Parathyroid adenoma (tissue), 2 donors: ENCODE measurements around the gene C1orf174.

Experiments
- H2AFZ ChIP-seq: fragments of 300-600 bp; sonication (generic); one replicate; pipeline ENCODE4 v1.7.0; 2017; ENCODE audit warnings: antibody characterized with exemption, mild to moderate bottlenecking
- H3K27ac ChIP-seq: fragments of 300-600 bp; sonication (generic); one replicate; pipeline ENCODE4 v1.7.0; 2017
- H3K27me3 ChIP-seq: fragments of 300-600 bp; sonication (generic); one replicate; pipeline ENCODE4 v1.7.0; 2017; ENCODE audit warnings: low read length; ENCODE audit not compliant: control insufficient read depth, insufficient read depth
- H3K36me3 ChIP-seq: fragments of 300-600 bp; sonication (generic); one replicate; pipeline ENCODE4 v1.7.0; 2017; ENCODE audit warnings: low read length; ENCODE audit not compliant: control insufficient read depth, insufficient read depth
- H3K4me1 ChIP-seq: fragments of 300-600 bp; sonication (generic); one replicate; pipeline ENCODE4 v1.7.0; 2017; ENCODE audit warnings: control low read depth
- H3K4me2 ChIP-seq: fragments of 300-600 bp; sonication (generic); one replicate; pipeline ENCODE4 v1.7.0; 2017; ENCODE audit warnings: low read length
- H3K4me3 ChIP-seq: fragments of 300-600 bp; sonication (generic); one replicate; pipeline ENCODE4 v1.7.0; 2017; ENCODE audit warnings: low read depth, low read length
- H3K79me2 ChIP-seq: fragments of 300-600 bp; sonication (generic); one replicate; pipeline ENCODE4 v1.7.0; 2017; ENCODE audit warnings: control low read depth
- H3K9ac ChIP-seq: fragments of 300-600 bp; sonication (generic); one replicate; pipeline ENCODE4 v1.7.0; 2017; ENCODE audit warnings: mild to moderate bottlenecking
- H3K9me3 ChIP-seq: fragments of 300-600 bp; sonication (generic); one replicate; pipeline ENCODE4 v1.7.0; 2017; ENCODE audit warnings: low read length; ENCODE audit not compliant: control insufficient read depth
- TF ChIP-seq, protein P1 (sequence below): fragments of 300-600 bp; sonication (generic); IDR thresholded peaks from one replicate; pipeline ENCODE4 v1.7.0; 2017; ENCODE audit warnings: antibody characterized with exemption, mild to moderate bottlenecking
- donor health status: primary hyperparathyroidism.

The C1orf174 gene

DNA sequence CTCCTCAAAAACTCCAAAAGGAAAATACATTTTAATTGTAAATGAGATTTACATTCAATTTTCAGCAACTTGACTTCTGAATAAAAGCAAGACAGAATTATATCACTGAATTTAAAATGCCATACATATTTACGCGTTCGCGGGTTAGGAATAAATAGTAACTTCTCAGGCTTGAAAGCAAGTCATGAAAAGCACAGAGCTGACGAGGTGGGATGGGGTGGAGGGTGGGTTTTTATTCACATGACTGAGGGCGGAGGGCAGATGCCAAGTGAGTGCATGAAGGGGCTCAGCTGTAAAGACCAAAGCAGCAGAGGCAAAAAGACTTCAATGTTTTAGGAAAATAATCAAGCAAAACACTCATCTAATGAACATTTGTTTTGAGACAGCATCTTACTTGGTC lies 48.8 kb downstream of the C1orf174 start:
- no peak overlapping the region for H3K27ac ChIP-seq
- no peak overlapping the region for H3K4me2 ChIP-seq
- H3K79me2 ChIP-seq = peaks cover 9% of the 10 kb centered on the region
- H3K4me1 ChIP-seq = peaks cover 5% of the 10 kb centered on the region
- TF ChIP-seq, protein P1, sequence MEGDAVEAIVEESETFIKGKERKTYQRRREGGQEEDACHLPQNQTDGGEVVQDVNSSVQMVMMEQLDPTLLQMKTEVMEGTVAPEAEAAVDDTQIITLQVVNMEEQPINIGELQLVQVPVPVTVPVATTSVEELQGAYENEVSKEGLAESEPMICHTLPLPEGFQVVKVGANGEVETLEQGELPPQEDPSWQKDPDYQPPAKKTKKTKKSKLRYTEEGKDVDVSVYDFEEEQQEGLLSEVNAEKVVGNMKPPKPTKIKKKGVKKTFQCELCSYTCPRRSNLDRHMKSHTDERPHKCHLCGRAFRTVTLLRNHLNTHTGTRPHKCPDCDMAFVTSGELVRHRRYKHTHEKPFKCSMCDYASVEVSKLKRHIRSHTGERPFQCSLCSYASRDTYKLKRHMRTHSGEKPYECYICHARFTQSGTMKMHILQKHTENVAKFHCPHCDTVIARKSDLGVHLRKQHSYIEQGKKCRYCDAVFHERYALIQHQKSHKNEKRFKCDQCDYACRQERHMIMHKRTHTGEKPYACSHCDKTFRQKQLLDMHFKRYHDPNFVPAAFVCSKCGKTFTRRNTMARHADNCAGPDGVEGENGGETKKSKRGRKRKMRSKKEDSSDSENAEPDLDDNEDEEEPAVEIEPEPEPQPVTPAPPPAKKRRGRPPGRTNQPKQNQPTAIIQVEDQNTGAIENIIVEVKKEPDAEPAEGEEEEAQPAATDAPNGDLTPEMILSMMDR = no peak
- no peak overlapping the region for H3K9ac ChIP-seq
- no peak overlapping the region for H2AFZ ChIP-seq
- no peaks in the 10 kb centered on the region for H3K36me3 ChIP-seq
- no peak overlapping the region for H3K4me3 ChIP-seq
- H3K27me3 ChIP-seq = no peaks in the 10 kb centered on the region
- H3K9me3 ChIP-seq = no peaks in the 10 kb centered on the region

DNA sequence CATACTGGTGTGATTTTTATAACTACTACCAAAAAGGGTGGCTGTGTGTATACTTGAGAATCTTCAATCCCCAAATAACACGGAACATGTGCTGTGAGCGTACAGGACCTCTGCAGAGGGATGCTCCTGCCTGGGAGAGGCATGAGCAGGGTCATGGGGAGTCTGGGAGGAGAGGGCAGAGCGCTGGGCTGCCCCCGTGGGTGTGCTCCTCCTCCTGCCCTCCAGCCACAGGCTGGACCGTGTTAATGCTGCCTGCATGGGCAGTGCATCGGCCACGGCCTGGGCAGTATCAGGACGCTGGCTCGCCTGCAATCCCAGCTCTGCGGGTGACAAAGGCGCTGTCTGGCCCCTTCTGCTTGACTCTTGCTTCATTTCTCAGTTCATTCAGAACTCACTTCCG lies 49.2 kb downstream of the C1orf174 start:
- Histone ChIP-seq H3K27ac (no peak overlapping the region), H3K4me3 (no peak overlapping the region), H3K36me3 (no peaks in the 10 kb centered on the region), H3K79me2 (peaks cover 6% of the 10 kb centered on the region), H3K4me2 (no peak overlapping the region), H3K9me3 (no peaks in the 10 kb centered on the region), H2AFZ (no peak overlapping the region), H3K4me1 (peaks cover 4% of the 10 kb centered on the region), H3K27me3 (no peaks in the 10 kb centered on the region), H3K9ac (no peak overlapping the region)
- TF ChIP-seq, protein P1 = no peak

DNA sequence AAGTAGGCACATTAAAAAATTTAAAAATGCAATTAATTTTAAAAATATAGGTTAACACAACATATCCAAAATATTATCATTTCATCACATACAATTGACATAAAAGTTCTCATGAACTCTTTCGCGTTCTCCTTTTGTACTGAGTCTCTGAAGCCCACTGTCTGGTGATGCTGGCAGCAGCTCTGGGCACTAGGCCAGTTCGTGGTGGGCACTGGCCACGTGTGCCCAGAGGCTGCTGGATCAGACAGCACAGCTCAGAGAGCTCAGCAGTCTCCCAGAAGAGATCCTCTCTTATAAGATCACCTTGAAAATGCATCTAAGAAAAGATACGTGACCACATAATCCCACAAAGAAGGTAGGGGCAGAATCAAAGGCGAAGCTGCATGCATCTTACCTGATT lies 53.0 kb downstream of the C1orf174 start:
- no peak overlapping the region for H3K4me2 ChIP-seq
- H2AFZ ChIP-seq = no peak overlapping the region
- TF ChIP-seq, protein P1 = no peak
- H3K27ac ChIP-seq = no peak overlapping the region
- H3K9me3 ChIP-seq = no peaks in the 10 kb centered on the region
- H3K9ac ChIP-seq = no peak overlapping the region
- no peaks in the 10 kb centered on the region for H3K27me3 ChIP-seq
- no peaks in the 10 kb centered on the region for H3K36me3 ChIP-seq
- no peaks in the 10 kb centered on the region for H3K4me1 ChIP-seq
- H3K79me2 ChIP-seq = no peaks in the 10 kb centered on the region
- no peak overlapping the region for H3K4me3 ChIP-seq

DNA sequence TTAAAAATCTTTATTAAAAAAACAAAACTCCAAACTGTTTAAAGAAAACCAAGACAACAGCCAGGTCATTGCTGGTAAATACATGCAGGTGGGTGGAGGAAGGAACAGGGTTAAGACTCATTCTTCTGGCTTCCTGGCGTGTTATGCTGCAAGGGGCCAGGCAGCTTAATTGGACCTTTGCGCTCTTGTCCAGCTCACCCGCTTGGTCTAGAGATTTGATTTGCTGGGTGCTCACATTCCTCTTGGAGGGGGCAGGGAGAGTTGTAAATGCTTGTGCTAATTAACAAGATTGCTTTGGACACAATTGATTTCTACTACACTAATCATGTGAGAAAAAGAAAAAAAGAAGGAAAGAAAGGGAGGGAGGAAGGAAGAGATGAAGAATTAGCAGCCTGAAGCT lies 53.5 kb downstream of the C1orf174 start:
- Histone ChIP-seq H3K4me1 (no peaks in the 10 kb centered on the region), H3K36me3 (no peaks in the 10 kb centered on the region), H3K4me3 (no peak overlapping the region), H3K79me2 (no peaks in the 10 kb centered on the region), H3K9ac (no peak overlapping the region), H3K27me3 (no peaks in the 10 kb centered on the region), H3K4me2 (no peak overlapping the region), H3K9me3 (no peaks in the 10 kb centered on the region), H3K27ac (no peak overlapping the region), H2AFZ (no peak overlapping the region)
- TF ChIP-seq, protein P1 = no peak

DNA sequence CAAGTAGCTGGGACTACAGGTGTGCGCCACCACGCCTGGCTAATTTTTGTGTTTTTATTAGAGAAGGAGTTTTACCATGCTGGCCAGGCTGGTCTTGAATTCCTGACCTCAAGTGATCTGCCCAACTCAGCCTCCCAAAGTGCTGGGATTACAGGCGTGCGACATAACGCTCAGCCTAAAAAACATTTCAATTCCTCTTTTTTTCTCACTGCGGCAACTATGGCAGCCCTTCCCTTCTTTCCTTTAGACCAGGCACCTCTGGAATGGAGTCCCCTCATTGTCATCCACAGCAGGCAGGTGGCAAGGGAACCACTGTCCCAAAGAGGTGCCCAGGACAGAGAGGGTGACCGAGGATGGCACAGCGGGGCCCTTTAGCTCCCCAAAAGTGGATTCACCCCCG lies 57.2 kb downstream of the C1orf174 start:
- Histone ChIP-seq H3K27ac (no peak overlapping the region), H3K4me1 (no peaks in the 10 kb centered on the region), H3K4me2 (no peak overlapping the region), H3K79me2 (no peaks in the 10 kb centered on the region), H3K4me3 (no peak overlapping the region), H2AFZ (no peak overlapping the region), H3K36me3 (no peaks in the 10 kb centered on the region), H3K9me3 (no peaks in the 10 kb centered on the region), H3K27me3 (no peaks in the 10 kb centered on the region), H3K9ac (no peak overlapping the region)
- TF ChIP-seq, protein P1 = no peak
